GM12873 (cell line): ENCODE measurements around the gene FXYD5.

Experiments used
- TF ChIP-seq, protein P1 (sequence below): IDR thresholded peaks from 2 replicates; pipeline ENCODE4 v1.5.1; 2012; ENCODE audit warnings: low read depth, mild to moderate bottlenecking, moderate library complexity, low read length, control low read depth; ENCODE audit not compliant: insufficient read depth; ENCODE audit errors: missing control alignments

The FXYD5 gene

DNA sequence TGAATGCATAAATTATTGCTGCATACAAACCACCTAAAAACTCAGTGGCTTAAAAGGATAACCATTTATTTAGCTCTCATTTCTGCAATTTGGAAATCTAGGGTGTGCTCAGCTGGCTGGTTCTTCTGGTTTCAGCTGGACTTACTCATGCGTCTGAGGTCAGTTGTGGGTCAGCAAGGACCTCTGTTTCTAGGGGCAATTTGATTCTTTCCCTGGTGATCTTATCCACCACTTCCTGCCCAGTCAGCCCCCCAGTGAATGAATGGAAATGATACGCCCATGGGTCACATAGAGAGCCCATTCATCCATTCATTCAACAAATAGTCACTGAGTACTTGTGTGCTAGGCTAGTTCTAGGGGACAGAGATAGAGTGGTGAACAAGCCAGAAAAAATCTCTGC, 9.9 kb downstream of the FXYD5 start:
- TF ChIP-seq, protein P1, sequence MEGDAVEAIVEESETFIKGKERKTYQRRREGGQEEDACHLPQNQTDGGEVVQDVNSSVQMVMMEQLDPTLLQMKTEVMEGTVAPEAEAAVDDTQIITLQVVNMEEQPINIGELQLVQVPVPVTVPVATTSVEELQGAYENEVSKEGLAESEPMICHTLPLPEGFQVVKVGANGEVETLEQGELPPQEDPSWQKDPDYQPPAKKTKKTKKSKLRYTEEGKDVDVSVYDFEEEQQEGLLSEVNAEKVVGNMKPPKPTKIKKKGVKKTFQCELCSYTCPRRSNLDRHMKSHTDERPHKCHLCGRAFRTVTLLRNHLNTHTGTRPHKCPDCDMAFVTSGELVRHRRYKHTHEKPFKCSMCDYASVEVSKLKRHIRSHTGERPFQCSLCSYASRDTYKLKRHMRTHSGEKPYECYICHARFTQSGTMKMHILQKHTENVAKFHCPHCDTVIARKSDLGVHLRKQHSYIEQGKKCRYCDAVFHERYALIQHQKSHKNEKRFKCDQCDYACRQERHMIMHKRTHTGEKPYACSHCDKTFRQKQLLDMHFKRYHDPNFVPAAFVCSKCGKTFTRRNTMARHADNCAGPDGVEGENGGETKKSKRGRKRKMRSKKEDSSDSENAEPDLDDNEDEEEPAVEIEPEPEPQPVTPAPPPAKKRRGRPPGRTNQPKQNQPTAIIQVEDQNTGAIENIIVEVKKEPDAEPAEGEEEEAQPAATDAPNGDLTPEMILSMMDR = no peak

DNA sequence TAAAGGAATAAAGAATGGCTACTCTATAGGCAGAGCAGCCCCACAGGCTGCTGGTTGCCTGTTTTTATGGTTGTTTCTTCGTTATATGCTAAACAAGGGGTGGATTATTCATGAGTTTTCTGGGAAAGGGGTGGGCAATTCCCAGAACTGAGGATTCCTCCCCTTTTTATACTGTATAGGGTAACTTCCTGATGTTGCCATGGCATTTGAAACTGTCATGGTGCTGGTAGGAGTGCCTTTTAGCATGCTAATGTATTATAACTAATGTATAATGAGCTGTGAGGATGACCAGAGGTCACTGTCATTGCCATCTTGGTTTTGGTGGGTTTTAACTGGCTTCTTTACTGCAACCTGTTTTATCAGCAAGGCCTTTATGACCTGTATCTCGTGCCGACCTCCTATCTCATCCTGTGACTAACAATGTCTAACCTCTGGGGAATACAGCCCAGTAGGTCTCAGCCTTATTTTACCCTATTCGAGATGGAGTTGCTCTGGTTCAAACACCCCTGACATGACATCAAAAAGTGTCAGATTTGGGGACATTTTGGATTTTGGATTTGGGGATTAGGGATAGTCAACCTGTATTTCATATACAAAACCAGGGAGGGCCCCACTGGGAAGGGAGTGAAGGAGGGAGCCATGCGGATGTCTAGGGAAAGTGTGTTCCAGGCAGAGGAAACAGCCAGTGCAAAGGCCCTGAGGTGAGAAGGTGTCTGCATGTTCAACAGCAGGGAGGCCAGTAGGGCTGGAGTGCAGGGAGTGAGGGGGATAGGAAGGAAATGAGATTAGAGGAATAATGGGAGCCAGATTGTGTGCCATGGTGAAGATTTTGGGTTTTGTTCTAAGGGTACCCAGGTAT, 10.9 kb downstream of the FXYD5 start:
- TF ChIP-seq, protein P1 = no peak

DNA sequence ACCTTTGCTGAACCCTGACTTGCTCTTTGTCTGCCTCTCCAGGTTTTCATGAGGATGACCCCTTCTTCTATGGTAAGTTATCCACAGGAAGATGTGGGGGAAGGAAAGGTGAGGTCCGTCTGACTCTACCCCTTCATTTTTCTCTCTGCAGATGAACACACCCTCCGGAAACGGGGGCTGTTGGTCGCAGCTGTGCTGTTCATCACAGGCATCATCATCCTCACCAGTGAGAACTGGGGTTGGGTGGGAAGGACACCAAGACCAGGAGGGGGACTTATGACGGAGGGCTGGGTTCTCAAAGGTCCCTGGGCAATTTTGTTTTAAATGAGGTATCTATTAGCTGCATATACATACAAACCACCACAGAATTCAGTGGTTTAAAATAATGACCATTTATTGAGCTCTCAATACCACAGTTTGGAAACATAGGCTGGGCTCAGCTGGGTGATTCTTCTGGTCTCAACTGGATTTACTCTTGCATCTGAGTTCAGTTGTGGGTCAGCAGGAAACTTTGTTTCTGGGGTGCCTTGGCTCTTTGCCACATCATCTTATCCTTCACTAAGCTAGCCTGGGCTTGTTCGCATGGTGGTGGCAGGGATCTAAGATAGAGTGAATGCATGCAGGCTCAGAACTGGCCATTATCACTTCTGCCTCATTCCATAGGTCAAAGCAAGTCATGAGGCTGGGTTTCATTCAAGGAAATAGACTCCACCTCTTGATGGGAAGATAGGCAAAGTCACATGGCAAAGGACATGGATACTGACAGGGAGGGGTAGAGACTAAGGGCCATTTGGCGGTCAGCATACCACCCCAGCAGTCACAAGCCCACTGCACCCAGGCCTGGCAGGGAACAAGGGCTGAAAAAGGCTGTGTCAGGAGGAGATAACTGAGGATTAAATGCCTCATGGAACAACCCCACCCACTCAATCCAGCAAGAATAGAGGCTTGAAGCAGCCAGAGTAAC, 11.8 kb downstream of the FXYD5 start:
- TF ChIP-seq, protein P1 = no peak

DNA sequence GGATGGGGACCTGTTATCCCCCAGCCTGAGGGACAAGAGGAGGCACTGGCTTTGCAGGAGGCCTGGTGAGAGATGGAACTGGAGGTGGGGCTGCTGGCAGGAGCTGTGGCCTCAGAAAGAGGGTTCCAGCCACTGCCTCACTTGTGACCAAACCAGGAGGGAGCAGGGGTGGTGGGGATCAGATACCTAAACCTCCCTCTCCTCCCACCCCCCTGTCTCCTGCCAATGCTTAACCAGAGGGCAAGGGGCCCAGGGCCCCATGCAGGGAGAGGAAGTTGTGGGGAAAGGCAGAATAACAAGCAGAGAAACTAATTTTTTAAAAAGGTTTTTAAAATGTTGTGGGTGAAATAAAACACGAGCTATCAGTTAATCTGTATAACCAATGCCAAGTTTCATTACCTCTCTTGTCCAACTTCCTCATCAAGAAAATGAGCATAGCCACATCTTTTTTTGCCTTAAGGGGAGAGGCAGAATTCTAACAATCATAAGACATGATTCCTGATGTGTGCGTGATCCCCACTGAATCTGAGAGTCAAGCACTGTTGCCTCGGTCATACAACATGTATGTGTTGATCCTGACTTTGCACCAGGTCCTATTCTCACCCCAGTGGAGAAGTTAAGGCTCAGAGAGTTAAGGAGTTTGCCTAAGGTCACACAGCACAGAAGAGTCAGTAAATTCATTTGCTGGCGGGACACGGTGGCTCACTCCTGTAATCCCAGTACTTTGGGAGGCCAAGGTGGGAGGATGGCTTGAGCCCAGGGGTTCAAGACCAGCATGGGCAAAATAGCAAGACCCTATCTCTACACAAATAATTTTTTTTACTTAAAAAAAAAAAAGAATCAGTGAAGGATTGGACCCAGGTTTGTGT, 12.9 kb downstream of the FXYD5 start:
- TF ChIP-seq, protein P1 = no peak

DNA sequence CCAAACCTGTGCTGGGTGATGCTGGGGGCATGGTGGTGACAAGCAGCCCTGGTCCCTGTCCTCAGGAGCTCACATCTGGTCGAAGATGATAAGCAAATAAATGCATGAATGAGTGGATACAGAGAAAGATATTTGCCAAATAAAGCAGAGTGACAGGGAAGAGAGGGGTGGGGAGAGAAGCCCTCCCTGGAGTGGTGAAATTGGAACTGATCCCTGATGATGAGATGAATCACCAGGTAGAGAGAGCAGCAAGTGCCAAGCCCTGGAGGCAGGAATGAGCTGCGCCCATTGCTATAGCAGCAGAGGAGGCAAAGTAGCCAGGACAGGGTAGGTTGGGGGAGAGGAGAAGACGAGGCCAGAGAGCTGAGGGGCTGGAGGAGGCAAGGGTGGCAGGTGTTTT, 13.7 kb downstream of the FXYD5 start:
- TF ChIP-seq, protein P1 = no peak

DNA sequence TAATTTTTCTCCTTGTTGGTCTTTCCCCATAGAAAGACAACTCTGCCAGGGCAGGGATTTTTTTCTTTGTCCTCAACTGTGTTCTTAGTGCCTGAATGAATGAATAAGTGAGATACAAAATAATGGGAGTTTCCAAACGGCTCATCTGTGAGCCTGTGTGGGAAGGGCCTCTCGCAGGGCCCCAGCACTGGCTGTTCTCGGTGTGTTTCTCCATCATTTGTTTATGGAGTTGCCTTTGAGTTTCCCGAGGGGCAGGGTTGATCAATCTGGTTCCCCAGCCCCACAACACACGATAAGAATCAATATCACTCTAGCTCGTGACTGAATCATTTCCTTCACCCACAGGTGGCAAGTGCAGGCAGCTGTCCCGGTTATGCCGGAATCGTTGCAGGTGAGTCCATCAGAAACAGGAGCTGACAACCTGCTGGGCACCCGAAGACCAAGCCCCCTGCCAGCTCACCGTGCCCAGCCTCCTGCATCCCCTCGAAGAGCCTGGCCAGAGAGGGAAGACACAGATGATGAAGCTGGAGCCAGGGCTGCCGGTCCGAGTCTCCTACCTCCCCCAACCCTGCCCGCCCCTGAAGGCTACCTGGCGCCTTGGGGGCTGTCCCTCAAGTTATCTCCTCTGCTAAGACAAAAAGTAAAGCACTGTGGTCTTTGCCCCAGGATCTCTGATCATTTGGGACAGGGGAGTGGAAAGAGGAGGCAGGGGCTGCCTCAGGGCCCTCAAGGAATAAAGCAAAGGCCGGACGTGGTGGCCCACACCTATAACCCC, 14.9 kb downstream of the FXYD5 start:
- TF ChIP-seq, protein P1 = no peak
